GM12873 (cell line): ENCODE results near the gene CYP4F3.
A peak's percentile ranks its signal among the peaks of the same experiment; 100 is the strongest.

Source experiments
- TF ChIP-seq, protein P1 (sequence below): IDR thresholded peaks from 2 replicates; pipeline ENCODE4 v1.5.1; 2012; ENCODE audit warnings: low read depth, mild to moderate bottlenecking, moderate library complexity, low read length, control low read depth; ENCODE audit not compliant: insufficient read depth; ENCODE audit errors: missing control alignments

CYP4F3 gene

DNA sequence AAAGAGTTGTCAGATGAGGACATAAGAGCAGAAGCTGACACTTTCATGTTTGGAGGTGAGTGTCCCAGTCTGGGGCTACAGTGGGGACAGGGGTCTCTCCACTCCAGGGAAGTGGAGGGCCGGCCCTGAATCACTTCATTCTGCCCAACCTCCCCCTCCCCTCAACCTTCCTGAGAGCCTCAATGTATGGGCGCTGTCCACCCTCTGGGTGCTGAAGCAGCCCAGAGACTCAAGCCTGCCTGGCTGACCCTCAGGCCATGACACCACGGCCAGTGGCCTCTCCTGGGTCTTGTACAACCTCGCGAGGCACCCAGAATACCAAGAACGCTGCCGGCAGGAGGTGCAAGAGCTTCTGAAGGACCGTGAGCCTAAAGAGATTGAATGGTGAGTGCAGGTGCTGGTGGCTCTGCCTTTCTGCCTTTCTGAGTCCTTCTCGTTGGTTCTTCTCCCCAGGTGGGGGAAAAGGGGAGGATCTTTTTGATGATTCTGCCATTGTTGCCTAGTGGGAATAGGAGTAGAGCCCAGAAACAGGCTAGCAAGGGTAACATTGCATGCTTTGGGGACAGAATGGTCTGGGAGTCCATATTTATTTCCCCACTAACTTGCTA, 16.9 kb upstream of the CYP4F3 start:
- TF ChIP-seq, protein P1, sequence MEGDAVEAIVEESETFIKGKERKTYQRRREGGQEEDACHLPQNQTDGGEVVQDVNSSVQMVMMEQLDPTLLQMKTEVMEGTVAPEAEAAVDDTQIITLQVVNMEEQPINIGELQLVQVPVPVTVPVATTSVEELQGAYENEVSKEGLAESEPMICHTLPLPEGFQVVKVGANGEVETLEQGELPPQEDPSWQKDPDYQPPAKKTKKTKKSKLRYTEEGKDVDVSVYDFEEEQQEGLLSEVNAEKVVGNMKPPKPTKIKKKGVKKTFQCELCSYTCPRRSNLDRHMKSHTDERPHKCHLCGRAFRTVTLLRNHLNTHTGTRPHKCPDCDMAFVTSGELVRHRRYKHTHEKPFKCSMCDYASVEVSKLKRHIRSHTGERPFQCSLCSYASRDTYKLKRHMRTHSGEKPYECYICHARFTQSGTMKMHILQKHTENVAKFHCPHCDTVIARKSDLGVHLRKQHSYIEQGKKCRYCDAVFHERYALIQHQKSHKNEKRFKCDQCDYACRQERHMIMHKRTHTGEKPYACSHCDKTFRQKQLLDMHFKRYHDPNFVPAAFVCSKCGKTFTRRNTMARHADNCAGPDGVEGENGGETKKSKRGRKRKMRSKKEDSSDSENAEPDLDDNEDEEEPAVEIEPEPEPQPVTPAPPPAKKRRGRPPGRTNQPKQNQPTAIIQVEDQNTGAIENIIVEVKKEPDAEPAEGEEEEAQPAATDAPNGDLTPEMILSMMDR, result no peak

DNA sequence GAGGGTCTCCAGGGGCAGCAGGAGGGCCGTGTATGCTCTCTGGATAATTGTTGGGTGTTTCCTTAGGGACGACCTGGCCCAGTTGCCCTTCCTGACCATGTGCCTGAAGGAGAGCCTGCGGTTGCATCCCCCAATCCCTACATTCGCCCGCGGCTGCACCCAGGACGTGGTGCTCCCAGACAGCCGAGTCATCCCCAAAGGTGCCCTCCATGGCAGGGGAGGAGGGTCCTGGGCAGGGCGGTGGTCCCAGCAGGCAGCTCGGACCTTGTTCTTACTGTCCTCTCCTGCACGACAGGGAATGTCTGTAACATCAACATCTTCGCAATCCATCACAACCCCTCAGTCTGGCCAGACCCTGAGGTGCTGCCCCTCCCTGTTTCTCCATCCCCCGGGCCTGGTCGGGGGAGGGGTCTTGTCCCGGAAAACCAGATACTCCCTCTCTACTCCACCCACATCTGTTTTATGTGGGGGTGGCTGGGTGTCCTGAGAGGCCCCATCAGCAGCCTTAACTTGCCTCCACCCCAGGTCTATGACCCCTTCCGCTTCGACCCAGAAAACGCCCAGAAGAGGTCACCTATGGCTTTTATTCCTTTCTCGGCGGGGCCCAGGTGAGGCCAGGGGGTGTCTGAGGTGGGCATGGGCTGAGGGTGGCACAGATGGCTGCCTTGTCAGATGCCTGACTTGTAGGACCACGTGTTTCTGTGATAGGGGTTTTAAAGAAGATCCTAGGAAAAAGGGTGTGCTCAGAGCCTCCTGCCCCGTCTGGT, 12.3 kb upstream of the CYP4F3 start:
- TF ChIP-seq, protein P1, result no peak

DNA sequence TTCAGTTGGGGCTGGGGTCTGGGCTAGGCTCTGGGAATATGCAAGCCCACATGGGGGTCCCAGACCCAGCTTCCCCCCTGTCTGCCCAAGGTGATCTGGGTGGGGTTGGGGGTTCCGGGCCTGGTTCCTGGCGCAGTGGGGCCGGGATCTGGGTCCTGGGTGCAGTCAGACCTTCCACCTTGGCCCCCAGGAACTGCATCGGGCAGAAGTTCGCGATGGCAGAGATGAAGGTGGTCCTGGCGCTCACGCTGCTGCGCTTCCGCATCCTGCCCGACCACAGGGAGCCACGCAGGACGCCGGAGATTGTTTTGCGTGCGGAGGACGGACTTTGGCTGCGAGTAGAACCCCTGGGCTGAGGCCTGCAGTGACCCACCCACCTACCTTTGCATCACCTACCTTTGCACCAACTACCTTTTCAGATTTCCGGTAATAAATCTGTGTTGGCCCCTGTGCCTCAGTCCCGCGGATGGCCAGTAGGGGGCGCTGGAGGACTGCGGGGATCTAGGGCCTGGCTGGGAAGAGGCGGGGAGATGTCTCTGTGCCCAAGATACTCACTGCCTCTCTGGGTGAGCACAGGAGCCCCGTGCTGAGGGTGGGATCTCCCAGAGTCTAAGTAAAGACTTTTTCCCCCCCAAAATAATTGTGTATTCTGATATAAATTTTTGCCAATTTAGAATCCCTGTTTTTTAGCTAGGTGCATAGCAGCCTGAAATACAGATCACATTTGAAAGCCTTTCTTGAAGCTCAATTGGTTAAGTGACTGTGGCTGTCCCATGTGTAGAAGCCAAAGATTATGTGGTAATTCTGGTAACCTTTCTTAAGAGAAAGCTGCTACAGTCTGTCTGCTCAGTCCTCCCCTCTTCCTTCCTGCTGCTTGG, 11.5 kb upstream of the CYP4F3 start:
- TF ChIP-seq, protein P1, result peak; percentile 89

DNA sequence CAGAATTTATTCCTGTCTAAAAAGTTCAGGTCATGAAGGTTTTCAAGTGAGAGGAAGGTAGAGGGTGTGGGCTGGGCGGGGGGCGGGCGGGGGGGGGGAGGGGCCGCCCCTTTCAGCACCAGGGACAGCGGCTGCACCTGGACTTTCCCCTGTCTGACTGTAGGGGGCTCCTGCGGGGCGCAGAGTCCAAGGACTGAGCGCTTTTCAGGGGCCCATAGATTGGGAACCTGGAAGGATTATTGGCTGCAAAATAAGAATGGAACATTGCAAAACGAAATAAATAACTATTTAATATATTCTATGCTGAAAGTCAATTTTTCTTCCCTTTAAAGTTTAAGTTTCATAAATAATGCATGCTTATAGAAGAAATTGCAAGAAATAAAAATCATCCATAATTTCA, 8.9 kb upstream of the CYP4F3 start:
- TF ChIP-seq, protein P1, result peak; percentile 37

DNA sequence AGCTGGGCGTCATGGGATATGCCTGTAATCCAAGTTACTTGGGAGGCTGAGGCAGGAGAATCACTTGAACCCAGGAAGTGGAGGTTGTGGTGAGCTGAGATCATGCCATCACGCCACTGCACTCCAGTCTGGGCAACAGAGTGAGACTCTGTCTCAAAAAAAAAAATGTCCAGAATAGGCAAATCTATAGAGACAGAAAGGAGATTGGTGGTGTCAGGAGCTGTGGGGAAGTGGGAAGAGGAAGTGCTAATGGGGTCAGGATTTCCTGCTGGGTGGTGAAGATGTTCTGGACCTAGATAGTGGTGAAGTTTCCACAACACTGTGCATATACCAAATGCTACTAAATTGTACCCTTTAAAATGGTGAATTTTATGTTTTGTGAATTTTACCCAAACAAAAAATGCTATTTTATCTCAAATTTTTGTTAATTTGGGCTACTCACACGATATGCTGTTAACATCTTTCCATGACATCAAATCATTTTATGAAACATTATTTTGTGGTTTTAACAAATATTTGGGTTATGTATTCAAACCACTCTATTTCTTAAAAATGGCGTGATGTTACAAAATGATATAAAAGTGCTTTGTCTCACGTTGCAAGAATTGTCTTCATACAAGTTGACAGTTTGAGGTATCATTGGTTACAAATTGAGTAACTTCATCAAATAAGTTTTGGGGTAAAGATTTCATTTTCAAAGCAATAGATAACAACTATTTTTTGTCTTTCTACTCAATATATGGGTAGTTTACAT, 7.4 kb upstream of the CYP4F3 start:
- TF ChIP-seq, protein P1, result no peak

DNA sequence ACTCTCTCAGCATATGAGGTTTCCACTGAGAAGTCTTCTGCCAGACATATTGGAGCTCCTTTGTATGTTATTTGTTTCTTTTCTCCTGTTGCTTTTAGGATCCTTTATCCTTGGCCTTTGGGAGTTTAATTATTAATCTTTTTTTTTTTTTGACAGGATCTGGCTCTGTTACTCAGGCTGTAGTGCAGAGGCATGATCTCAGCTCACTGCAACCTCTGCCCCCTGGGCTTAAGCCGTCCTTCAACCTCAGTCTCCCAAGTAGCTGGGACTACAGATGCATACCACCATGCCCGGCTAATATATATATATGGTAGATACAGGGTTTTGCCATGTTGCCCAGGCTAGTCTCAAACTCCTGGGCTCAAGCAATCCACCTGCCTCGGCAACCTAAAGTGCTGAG, 6.6 kb upstream of the CYP4F3 start:
- TF ChIP-seq, protein P1, result no peak
